Prostate gland (tissue), 2 donors: ENCODE data around the gene CAMKMT. TPM values are rescaled to one million over a fixed set of nuclear protein-coding genes. Genes with fewer than 3 reads are reported as not detected.

ENCODE experiments used
- total RNA-seq, 2 donors: library from RNA; depleted of rRNA; stranded (reverse); fragments of >200 nt; gene quantifications; one replicate each; pipeline ENCODE4 v1.1.0, GENCODE V29; 2016

Gene CAMKMT
- total RNA-seq, 2 donors from 2014 or later, result 5.4 to 7.6 TPM

Other genes starting within 250 kb of the CAMKMT start
- 10 to 100 TPM; 59.9 to 65.4 TPM for gene PPM1B, start 193.1 kb upstream of the CAMKMT start, total RNA-seq
- gene SLC3A1, start 86.5 kb upstream of the CAMKMT start, total RNA-seq, result 1 to 10 TPM in 1 of 2 donors, under 1 TPM in 1; 0.91 to 1.4 TPM
- gene PREPL, start 453 bp upstream of the CAMKMT start, total RNA-seq, result 10 to 100 TPM; 40.3 to 49.3 TPM